ENCODE data around the gene ARHGEF28. TPM values are rescaled to one million over a fixed set of nuclear protein-coding genes. Genes with fewer than 3 reads are reported as not detected.
A peak's percentile ranks its signal among the peaks of the same experiment; 100 is the strongest.

ARHGEF28 gene
- total RNA-seq, 4 donors from 2014 or later, result 0.52 to 1.2 (median 0.98) TPM

DNA sequence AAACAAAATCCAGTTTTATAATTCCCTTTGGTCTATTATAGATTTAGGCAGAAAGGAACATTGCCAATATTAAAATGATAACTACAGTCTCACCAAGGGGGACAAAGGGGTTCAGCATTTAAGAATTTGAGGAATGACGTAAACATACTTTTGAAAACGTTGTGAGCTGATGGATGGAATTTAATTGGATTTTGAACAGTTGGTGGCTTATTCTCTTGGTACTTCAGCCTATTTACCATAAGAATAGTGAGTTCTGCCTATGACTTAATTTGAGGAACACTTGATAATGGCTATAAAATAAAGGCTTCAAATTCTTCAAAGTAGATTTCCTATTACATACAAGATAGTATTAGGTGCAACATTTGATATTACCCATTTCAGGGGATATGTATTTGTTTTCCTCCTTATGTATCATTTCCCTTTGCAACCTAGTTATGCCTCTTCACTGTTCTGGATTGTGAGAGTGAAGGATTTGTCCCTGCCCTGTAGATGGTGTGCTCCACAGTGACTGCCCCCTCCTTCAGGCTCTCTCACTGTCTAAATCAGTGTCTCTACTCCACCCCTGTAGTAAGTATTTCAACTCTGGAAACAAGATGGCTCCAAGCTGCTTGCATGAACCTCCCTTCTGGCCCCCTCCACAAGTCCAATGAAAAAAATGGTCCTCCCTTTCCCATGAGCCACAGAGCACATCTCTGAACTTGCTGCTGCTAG, 225.6 kb downstream of the ARHGEF28 start:
- in situ Hi-C loops (cut with MboI; ENCODE audit: low sequenced_read_pairs in 4 of 4) (no loop called here), intact Hi-C loops (cut with DNase I; ENCODE audit: low total_unique reads) (no loop called here)
- Histone ChIP-seq H3K27ac (no peak overlapping the region), H3K4me1 (no peaks in the 10 kb centered on the region), H3K9me3 (no peaks in the 10 kb centered on the region), H3K36me3 (no peaks in the 10 kb centered on the region), H3K27me3 (no peaks in the 10 kb centered on the region), H3K4me3 (no peak overlapping the region)
- TF ChIP-seq, protein P1, sequence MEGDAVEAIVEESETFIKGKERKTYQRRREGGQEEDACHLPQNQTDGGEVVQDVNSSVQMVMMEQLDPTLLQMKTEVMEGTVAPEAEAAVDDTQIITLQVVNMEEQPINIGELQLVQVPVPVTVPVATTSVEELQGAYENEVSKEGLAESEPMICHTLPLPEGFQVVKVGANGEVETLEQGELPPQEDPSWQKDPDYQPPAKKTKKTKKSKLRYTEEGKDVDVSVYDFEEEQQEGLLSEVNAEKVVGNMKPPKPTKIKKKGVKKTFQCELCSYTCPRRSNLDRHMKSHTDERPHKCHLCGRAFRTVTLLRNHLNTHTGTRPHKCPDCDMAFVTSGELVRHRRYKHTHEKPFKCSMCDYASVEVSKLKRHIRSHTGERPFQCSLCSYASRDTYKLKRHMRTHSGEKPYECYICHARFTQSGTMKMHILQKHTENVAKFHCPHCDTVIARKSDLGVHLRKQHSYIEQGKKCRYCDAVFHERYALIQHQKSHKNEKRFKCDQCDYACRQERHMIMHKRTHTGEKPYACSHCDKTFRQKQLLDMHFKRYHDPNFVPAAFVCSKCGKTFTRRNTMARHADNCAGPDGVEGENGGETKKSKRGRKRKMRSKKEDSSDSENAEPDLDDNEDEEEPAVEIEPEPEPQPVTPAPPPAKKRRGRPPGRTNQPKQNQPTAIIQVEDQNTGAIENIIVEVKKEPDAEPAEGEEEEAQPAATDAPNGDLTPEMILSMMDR (IDR thresholded peaks at IDR 0.05 in 4 of 5, conservative IDR thresholded peaks at IDR 0.05 in 1 of 5), result no peak
- TF ChIP-seq POLR2A (IDR thresholded peaks at IDR 0.05), result no peak
- ATAC-seq, result no peak
- DNase-seq, result no peak

DNA sequence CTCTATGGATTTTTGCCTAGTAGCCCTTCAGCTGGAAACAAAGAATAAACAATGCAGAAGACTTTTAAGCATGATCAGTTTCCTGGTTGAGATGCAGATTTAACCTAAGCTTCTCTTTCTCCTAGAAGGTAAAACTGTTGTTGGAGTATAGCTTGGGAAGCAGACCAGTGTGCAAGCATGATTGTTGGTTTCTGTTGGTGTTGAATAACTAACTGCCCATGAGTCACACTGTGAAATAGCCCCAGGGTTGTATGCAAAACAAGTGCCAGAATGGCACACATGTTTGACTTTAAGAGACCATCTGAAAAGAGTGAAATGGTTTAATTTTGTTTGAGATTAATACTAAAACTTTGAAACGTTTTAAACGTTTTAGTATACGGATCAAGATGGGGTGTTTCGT, 227.1 kb downstream of the ARHGEF28 start:
- Histone ChIP-seq H3K4me1 (no peaks in the 10 kb centered on the region), H3K4me3 (no peak overlapping the region), H3K9me3 (no peaks in the 10 kb centered on the region), H3K27me3 (no peaks in the 10 kb centered on the region), H3K27ac (no peak overlapping the region), H3K36me3 (no peaks in the 10 kb centered on the region)
- in situ Hi-C loops (cut with MboI; ENCODE audit: low sequenced_read_pairs in 4 of 4), result no loop called here
- intact Hi-C loops (cut with DNase I; ENCODE audit: low total_unique reads), result no loop called here
- TF ChIP-seq, protein P1 (IDR thresholded peaks at IDR 0.05 in 4 of 5, conservative IDR thresholded peaks at IDR 0.05 in 1 of 5), result no peak
- no peak for TF ChIP-seq POLR2A (IDR thresholded peaks at IDR 0.05)
- DNase-seq (no peak), ATAC-seq (no peak)

DNA sequence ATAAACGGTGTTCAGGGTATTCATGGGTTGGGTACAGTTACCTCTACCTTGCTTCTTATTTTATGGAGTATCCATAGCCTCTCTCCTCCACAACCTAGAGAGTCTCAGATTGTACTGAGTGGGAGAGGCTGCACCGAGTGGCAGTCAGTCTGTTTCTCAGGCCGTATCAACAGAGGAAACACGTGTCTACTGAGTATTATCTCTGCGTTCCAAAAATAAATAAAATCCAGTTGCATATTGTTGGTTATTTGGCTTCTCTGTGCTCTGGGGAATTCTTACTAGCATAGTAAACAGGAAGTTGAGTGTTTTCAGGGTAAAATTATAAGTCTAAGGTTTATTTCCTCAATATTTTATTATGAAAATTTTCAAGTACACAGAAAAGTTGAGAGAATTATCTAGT, 231.0 kb downstream of the ARHGEF28 start:
- DNase-seq (no peak), ATAC-seq (peak in 1 of 2 donors; percentile 49)
- H3K36me3 ChIP-seq, result no peaks in the 10 kb centered on the region
- H3K4me3 ChIP-seq, result no peak overlapping the region
- no peak for TF ChIP-seq POLR2A (IDR thresholded peaks at IDR 0.05)
- TF ChIP-seq, protein P1 (IDR thresholded peaks at IDR 0.05 in 4 of 5, conservative IDR thresholded peaks at IDR 0.05 in 1 of 5), result no peak
- H3K4me1 ChIP-seq, result peaks cover 0 to 4% of the 10 kb centered on the region in 2 donors
- H3K9me3 ChIP-seq, result no peaks in the 10 kb centered on the region
- H3K27ac ChIP-seq, result peak overlapping the region in 1 of 4 donors; percentile 13
- intact Hi-C loops (cut with DNase I; ENCODE audit: low total_unique reads), result no loop called here
- H3K27me3 ChIP-seq, result no peaks in the 10 kb centered on the region
- in situ Hi-C loops (cut with MboI; ENCODE audit: low sequenced_read_pairs in 4 of 4), result no loop called here

DNA sequence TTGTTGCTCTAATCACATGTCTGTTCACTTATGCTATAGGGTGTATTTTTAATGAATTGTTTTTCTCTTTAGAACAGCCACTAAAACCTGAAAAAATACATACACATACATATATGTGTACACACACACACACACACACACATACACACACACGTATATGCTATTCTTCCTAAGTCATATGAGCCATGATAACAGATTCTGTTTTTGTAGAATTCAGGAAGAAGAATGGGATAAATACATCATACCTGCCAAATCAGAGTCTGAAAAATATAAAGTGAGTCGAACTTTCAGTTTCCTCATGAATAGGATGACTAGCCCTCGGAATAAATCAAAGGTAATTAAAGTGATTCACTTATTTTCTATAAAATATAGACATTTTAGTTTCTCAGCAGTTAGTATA, 231.4 kb downstream of the ARHGEF28 start:
- intact Hi-C loops (cut with DNase I; ENCODE audit: low total_unique reads) (no loop called here), in situ Hi-C loops (cut with MboI; ENCODE audit: low sequenced_read_pairs in 4 of 4) (no loop called here)
- Histone ChIP-seq H3K4me1 (peaks cover 0 to 4% of the 10 kb centered on the region in 2 donors), H3K27me3 (no peaks in the 10 kb centered on the region), H3K36me3 (no peaks in the 10 kb centered on the region), H3K27ac (peak overlapping the region in 1 of 4 donors; percentile 13), H3K4me3 (no peak overlapping the region), H3K9me3 (no peaks in the 10 kb centered on the region)
- TF ChIP-seq, protein P1 (IDR thresholded peaks at IDR 0.05 in 4 of 5, conservative IDR thresholded peaks at IDR 0.05 in 1 of 5), result no peak
- TF ChIP-seq POLR2A (IDR thresholded peaks at IDR 0.05), result no peak
- ATAC-seq, result no peak
- DNase-seq, result no peak
